C4-2B (cell line): ENCODE results near the gene SOBP.

ENCODE experiments used
- CTCF ChIP-seq: fragments of 450-650 bp; conservative IDR thresholded peaks from 2 replicates; pipeline ENCODE4 v1.5.1; 2017; ENCODE audit warnings: mild to moderate bottlenecking
- ZFX ChIP-seq: fragments of 450-650 bp; IDR thresholded peaks from 2 replicates; pipeline ENCODE4 v1.6.1; 2017

GRCh38 chr6:107444277-107444676, 45.6 kb upstream of the SOBP start:
- no peak for TF ChIP-seq CTCF
- TF ChIP-seq ZFX = no peak
